ENCODE data around the gene ADRA2C.

- TF ChIP-seq CTCF (IDR thresholded peaks at IDR 0.05) (no peak), POLR2A (IDR thresholded peaks at IDR 0.05) (no peak)
Measured at GRCh38 chr4:3769642-3770184, 3.5 kb downstream of the ADRA2C start.

Measured in lower leg skin (tissue), 3 donors.